Stimulated activated CD8-positive, alpha-beta memory T cell treated with anti-CD3 and anti-CD28 coated beads, Interleukin-7, amount 100 ng/mL, for 48 hours (primary cell): ENCODE measurements around the gene FCHO2.
"Not testable (repeated sequence)": the region's sequence is repeated elsewhere in the genome, so short reads cannot be mapped to it uniquely, and the experiment has no call there.

ENCODE experiments used
- DNase-seq, 2 donors: peaks; one replicate each; pipeline ENCODE4 v3.0.0-alpha.2; 2020; ENCODE audit warnings: low read depth in 1 of 2; ENCODE audit errors: extremely low read depth in 1 of 2

FCHO2 gene

DNA sequence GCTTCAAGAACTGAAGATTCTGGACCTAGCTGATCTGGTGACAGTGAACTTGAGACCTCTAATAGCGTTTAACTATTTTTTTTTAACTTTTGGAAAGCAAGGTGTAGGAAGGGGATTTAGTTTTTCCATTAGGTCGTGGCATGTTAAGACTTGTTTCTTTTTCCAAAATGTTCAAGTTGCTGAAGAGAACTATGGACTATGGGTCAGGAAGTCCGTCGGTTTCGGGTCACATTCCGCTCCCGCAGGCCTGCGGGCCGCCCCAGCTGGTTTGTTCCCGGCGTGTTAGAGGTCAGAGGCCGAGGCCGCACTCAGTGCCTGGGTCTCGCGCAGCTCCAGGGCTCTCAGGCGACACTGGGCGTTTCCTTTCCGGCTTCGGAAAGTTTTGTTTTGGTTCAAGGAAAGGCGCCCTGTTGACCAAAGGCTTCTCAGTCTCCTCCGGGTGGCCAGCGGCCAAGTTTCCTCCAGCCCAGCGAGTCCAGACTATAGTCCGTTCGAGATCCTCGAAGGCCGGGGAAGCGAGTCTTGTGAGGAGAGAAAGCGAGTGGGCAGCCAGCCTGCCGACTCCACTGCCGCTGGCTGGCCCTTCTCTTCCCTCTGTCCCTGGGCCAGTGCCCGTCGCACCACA is 586 bp upstream of the FCHO2 start:
- DNase-seq = no peak

DNA sequence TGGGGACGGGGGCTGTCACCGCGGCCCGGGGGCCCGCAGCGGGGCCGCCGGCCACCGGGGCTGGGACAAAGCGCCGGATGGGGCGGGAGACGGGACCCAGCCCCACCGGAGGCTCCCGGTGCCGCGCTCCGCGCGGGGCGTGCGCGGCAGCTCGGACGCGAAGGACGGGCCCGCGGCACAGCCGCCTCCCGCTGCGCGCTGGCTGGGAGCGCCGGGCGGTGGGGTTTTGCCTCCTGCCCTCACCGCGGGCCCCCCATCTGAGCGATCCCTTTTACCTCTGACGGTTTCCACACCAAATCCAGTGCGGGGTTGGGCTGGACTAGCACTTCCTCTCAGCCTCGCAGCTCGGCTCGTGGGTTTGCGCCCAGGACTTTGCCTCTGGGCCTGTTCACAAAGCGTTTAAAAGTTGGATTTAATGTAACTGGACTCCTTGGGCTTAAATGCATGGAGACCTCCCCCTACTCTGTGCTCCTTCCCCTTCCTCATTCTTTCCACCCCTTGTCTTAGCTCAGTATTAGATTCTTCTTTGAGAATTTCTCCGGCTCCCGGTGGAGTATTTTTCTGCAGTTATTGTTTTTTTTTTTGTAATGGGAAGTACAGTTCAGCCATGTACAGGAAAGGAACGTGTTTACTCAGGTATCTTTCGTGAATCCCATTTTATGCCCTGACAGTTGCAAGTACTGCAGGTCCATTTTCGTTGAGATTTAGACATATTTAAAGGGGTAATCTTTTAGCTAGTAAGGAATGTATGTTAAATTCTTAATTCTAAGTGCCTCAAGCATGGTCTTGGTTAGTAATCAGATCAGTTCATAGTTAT is 691 bp downstream of the FCHO2 start:
- peak in 1 of 2 donors; percentile 7 for DNase-seq

DNA sequence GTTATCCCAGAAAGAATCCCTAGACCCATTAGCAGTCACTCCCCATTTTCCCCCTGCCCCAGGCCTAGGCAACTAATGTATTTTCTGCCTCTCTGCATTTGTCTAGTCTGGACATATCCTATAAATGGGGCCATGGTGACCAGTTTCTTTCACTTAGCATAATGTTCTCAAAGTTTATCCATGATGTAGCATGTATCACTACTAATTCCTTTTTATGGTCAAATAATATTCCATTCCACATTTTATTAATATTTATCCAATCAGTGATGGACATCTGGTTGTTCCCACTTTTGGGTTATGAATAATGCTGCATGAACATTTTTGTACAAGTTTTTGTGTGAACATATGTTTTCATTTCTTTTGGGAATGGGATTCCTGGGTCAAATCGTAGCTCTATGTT is 1.5 kb downstream of the FCHO2 start:
- DNase-seq = no peak

DNA sequence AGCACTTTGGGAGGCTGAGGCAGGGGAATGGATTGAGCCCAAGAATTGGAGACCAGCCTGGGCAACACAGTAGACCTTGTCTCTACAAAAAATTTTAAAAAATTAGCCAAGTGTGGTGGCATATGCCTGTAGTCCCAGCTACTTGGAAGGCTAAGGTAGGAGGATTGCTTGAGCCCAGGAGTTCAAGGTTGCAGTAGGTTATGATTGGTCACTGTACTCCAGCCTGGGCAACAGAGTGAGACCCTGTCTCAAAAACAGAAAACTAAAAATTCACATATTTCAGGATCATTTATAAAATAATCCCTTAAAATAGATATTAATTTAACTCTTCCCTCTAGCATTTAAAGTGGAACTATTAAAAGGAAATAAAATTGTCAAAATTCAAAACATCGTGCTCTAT is 3.4 kb downstream of the FCHO2 start:
- DNase-seq = no peak

DNA sequence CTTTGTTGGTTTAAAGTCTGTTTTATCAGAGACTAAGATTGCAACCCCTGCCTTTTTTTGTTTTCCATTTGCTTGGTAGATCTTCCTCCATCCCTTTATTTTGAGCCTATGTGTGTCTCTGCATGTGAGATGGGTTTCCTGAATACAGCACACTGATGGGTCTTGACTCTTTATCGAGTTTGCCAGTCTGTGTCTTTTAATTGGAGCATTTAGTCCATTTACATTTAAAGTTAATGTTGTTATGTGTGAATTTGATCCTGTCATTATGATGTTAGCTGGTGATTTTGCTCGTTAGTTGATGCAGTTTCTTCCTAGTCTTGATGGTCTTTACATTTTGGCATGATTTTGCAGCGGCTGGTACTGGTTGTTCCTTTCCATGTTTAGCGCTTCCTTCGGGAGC is 18.6 kb downstream of the FCHO2 start:
- DNase-seq = not testable (repeated sequence)

DNA sequence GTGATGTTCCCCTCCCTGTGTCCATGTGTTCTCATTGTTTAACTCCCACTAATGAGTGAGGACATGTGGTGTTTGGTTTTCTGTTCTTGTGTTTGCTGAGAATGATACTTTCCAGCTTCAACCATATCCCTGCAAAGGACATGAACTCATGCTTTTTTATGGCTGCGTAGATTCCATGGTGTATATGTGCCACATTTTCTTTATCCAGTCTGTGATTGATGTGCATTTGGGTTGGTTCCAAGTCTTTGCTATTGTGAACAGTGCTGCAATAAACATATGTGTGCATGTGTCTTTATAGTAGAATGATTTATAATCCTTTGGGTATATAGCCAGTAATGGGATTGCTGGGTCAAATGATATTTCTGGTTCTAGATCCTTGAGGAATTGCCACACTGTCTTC is 21.0 kb downstream of the FCHO2 start:
- not testable (repeated sequence) for DNase-seq

DNA sequence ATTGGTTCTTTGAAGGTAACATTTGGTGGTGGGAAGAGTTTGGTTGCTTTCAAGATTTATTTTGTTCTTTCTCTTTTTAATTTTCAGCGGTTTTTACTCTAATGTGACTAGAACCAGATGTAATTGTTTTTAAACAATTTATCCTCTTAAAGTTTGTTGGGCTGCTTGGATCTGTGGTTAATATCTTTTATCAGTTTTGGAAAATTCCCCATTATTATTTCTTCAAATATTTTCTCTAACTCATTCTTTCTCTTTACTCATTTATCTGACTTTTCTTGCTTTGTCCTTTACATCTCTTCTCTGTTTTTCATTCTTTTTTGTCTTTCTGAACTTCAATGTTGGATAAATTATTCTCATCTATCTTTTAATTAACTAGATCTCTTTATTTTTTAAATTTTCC is 29.9 kb downstream of the FCHO2 start:
- no peak for DNase-seq

DNA sequence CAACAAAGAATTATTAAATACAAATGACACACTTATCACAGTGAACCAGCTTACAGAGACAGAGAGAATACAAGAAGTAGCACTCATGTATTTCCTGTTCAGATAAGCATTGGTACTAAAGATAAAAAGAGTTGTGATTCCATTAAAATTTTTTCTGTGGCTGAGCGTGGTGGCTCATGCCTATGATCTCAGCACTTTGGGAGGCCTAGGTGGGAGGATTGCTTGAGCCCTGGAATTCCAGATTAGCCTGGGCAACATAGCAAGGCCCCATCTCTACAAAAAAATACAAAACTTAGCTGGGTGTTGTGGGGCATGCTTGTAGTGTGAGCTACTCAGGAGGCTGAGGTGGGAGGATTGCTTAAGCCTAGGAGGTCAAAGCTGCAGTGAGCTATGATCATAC is 32.9 kb downstream of the FCHO2 start:
- no peak for DNase-seq

DNA sequence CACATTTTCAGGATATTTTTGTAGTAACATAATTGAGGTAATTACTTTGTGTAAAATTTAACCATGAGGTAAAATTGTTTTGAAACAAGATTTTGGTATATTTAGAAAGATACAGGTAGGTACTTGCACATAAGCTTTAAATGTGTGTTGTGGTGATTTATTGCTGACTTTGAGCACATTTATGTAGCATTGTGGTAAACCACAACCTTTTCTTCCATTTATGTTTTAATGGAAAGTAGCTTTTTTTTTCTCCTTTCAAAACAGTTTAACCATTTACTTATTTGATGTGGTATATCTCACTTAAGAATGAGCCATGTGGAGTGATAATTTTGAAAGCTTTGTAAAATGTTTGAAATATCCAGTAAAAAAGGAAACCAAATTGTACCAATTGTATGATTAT is 35.6 kb downstream of the FCHO2 start:
- no peak for DNase-seq

DNA sequence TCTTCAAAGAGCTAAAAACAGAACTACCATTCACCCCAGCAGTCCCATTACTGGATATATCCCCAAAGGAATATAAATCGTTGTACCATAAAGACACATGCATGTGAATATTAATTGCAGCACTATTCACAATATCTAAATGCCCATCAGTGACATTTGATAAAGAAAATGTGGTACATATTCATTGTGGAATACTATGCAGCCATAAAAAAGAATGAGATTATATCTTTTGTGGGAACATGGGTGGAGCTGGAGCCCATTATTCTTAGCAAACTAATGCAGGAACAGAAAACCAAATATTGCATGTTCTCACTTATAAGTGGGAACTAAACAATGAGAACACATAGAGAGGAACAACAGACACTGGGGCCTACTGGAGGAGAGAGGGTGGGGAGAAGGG is 38.7 kb downstream of the FCHO2 start:
- no peak for DNase-seq

DNA sequence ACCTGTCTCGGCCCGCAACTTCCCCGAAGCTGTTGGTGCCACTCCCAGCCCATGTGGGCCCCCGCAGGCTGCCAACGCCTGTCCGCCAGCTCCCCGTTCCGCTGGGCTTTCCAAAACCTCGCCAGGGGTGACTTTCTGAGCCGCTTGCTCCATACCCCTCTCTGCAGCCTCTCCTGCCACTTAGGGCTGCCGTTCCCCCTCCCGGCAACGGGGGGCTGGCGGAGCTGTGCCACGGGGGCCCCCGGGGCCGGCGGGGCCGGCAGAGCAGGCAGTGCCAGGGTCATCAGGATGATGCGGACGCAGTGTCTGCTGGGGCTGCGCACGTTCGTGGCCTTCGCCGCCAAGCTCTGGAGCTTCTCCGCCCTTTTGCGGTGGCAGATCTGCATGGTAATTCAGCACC is 40.8 kb downstream of the FCHO2 start:
- DNase-seq = no peak

DNA sequence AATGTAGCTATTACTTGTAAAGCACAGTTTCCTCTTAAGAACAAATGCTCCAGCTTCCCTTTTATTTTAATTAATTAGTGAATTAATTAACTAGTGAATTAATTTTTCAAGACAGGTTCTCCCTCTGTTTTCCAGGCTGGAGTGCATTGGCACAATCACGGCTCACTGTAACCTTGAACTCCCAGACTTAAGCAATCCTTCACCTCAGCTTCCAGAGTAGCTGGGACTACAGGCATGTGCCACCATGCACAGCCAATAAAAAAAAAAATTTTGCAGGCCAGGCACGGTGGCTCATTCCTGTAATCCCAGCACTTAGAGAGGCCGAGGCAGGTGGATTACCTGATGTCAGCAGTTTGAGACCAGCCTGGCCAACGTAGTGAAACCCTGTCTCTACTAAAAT is 44.1 kb downstream of the FCHO2 start:
- DNase-seq = no peak

DNA sequence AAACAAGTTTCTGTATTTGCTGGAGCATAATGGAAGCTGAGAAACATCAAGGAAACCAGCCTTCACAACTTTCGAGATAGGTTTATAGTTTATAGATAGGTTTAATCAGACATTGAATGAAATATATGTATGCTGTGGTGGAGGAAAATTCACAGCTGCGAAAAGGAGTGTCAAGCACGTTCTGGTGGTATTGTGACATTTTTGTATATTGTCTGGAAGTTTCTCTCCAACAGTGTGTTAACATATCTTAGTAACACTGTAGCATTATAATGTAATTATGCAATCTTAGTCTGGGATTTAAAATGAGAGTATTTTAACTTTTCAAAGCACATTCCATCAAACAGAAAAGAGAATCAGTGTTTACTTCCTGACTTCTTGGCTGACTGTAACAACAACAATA is 50.0 kb downstream of the FCHO2 start:
- DNase-seq = no peak

DNA sequence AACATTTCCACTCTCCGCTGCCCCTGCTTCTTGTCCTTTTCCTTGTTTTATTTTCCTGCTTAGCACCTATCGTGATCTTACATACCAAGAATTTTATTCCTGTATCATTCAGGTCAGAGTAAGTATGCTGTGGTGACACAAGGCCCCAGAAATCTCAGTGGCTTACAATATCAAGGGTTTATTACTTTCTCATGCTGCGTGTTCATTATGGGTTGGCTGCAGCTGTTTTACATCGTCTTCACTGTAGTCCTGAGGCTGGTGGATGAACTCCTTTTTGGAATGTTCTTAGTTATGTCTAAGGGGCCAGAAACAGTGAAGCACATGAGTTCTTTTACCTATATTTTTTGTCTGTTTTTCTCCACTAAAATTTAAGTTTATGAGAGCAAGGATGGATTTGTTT is 51.2 kb downstream of the FCHO2 start:
- DNase-seq = no peak

DNA sequence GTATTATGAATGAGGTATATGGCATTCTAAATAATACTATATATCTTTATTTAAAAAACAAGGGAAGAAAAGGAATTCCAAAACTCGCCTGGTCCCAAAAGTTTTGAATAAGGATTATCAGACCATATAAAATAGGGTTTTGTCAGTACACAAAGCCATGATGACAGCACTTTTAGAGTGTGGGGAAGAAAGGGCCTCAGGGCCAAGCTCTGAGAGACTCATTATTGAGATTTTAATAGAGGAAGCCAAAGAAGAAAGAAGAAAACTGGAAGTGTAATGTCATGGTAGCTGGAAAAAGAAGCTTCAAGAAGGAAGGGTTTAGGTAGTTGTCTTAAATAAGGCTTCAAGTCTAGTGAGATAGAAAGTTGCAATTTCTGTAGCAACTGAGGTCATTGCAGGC is 53.0 kb downstream of the FCHO2 start:
- no peak for DNase-seq

DNA sequence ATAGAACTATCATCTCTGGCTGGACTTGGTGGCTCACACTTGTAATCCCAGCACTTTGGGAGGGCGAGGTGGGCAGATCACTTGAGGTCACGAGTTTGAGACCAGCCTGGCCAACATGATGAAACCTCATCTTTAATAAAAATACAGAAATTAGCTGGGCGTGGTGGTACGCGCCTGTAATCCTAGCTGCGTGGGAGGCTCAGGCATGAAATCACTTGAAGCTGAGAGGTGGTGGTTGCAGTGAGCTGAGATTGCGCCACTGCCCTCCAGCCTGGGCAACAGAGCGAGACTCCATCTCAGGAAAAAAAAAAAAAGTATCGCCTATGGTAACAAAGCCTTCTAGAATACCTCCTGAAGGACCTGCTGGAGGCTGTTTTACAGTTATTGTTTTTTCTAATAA is 55.8 kb downstream of the FCHO2 start:
- DNase-seq = not testable (repeated sequence)

DNA sequence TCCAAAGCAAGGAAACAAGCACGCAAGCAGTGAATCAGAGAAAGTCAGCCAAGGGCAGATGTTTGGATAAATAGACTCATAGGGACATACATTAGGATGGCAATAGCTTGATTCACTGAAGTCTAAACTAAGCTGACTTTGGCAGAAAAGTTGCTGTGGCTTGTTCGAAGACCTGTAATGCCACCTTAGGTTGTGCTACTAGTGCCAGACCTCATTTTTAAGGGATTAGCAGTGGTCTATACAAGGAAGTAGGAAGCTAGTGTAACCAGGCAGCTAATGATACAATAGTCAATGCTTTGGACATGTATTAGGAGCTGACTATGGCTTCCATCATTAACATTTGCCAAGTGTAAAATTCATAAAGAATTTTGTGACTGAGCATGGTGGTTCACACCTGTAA is 63.1 kb downstream of the FCHO2 start:
- DNase-seq = no peak

DNA sequence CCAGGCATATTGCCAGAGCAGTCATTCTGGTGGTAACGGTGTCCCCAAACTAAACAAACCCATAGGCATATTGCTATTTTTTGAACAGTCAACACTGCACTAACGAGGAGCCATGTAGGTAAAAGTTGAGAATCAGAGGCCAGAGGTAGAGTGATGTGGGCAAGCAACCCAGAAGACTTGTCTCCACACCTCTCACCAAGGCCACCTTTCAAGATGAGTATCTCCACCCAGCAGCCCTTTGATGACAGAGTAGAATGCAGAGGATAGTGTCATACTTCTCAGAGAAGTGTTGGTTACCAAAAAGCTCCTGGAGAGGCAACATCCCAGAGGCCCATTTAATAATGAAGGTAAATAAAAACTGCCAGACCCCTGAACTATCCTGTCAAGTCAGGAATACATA is 63.9 kb downstream of the FCHO2 start:
- DNase-seq = no peak

DNA sequence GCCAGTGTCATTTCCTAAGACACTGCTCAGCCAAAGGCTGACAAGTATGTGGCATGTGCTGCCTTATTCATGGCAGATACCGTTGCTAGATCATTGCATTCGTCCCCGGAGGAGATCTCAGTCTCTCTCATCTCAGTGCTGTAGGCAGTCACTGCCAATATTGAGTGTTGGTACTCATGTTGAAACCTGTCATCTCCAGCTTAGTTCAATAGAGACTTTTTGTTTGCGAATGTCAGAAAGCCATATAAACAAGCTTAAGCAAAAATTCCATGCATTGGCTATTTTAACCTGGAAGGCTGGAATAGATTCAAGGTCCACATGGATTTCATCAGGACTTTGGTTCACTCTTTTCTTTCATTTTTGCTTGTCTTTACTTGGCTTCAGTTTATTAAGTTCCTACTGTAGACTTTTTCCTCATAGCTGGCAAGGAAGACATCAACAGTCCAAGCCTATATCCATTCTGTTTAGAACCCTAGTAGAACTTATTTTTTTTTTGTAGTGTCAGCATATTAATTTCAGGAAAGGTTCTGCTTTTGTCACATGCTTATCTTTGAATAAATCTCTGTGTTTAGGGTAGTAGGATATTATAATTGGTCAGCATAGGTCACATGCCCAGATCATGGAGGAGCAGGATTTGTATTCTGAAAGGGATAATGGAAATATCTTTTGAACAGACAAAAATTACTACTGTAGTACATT is 66.8 kb downstream of the FCHO2 start:
- DNase-seq = no peak

DNA sequence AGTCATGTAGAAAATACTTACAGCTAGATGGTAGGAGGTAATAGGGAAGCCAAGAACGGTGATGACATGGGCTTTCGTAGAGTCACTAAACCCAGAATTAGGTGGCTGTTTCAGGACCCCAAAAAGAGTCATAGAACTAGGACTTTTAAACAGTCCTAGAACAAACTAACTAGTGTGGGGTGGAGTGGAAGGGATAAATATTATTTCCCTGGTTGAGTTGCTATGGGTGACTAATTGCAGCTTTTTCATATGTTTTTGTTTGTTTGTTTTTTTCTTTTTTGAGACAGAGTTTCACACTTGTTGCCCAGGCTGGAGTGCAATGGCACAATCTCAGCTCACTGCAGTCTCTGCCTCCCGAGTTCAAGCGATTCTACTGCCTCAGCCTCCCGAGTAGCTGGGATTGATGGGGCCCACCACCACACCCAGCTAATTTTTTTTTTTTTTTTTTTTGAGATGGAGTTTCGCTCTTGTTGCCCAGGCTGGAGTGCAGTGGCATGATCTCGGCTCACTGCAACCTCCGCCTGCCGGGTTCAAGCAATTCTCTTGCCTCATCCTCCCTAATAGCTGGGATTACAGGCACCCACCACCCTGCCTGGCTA is 69.2 kb downstream of the FCHO2 start:
- not testable (repeated sequence) for DNase-seq

DNA sequence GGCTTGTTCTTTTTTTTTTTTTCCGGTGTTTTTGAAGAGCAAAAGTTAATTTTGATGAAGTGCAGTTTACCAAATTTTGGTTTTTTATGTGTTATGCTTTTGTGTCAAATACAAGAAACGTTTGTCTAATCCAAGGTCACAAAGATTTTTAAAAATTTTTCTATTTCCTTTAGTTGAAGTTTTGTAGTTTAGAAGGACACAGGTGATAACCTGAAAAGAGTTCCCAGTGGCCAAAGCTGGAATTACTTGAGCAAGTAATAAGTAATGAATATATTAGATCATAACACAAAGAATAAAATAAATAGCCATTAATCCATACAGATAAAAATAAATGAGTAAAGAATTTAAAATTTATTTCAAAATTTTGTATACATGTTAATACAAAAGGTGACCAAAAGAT is 71.5 kb downstream of the FCHO2 start:
- DNase-seq = no peak

DNA sequence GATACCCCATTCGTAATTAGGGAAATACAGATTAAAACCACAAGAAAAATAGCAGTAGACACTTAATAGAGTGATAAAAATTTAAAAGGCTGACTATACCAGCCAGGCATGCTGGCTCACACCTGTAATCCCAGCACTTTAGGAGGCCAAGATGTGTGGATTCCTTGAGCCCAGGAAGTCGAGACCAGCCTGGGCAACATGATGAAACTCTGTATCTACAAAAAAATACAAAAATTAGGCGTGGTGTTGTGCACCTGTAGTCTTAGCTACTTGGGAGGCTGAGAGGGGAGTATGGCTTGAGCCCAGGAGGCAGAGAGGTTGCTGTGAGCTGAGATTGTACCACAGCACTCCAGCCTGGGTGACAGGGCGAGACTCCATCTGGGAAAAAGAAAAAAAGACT is 72.0 kb downstream of the FCHO2 start:
- no peak for DNase-seq
